Islet precursor cell (in vitro differentiated cells): ENCODE results near the gene TESMIN.

Experiments
- DNase-seq: peaks from one replicate; pipeline ENCODE4 v3.0.0-alpha.2; 2018

Gene TESMIN

DNA sequence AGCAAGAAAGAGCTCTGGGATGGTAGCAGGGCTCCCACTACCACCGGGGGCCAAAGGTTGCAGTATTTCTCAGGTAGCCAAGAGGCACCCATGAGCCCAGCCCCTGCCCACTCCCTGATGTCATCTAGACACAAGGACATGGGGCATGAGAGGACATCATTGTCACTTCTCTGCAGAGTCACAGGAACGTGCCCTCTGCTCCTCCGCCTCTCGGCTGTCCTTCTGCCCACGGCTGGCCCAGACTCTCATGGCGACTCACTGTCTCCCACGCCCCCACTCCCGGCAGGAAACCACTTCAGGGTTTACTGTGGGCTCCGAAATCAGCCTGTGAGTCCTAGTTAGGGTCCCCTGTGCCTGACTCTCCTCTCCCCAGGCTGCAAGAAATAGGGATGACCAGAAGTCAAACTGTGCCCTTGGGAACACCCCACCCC is 68.8 kb downstream of the TESMIN start:
- peak; percentile 66 for DNase-seq

GRCh38 chr11:68680541-68681231 is 70.6 kb downstream of the TESMIN start:
- peak; percentile 65 for DNase-seq

- DNase-seq: peak; percentile 38
These were observed 73.3 kb downstream of the TESMIN start for GRCh38 chr11:68678031-68678441.

DNA sequence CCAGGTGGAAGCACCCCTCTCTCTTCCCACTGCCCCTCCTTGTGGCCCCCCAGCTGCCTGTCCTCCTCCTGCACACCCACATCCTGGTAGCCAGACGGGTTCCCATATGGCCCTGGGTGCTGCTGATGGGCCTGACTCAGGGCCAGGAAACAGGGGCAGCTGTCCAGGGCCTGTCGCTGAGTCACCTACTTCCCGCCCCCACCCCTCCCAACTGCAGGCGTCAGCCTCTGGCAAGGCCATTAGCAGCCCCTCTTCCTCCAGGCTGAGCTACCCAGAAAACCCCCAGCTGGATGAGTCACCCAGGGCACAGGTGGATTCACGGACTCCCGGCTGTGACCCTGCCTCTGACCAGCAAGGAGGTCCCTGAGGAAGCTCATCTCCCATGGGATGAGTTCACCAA is 73.9 kb downstream of the TESMIN start:
- DNase-seq: peak; percentile 98

DNA sequence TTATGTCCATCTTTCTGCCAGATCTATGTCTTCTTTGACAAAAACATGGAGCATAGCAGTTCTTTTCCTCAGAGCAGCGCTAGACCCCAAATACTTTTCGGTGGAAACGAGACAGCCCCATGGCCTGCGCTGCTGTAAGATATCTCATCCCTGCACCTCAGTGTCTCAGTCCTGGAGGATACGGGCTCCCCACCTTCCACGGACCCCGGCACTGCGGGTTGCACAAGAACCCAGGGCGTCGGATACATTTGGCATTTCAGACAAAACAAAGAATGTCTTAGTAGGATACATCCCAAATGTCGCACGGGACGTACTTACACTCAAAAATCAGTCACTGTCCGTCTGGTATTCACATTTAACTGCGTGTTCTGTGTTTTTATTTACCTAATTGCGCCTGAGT is 76.9 kb downstream of the TESMIN start:
- no peak for DNase-seq

- peak; percentile 32 for DNase-seq
These were observed 77.3 kb downstream of the TESMIN start for GRCh38 chr11:68673991-68674390.

GRCh38 chr11:68673306-68673945 is 77.9 kb downstream of the TESMIN start:
- no peak for DNase-seq

- no peak for DNase-seq
These were observed 80.9 kb downstream of the TESMIN start for GRCh38 chr11:68670208-68670992.

DNA sequence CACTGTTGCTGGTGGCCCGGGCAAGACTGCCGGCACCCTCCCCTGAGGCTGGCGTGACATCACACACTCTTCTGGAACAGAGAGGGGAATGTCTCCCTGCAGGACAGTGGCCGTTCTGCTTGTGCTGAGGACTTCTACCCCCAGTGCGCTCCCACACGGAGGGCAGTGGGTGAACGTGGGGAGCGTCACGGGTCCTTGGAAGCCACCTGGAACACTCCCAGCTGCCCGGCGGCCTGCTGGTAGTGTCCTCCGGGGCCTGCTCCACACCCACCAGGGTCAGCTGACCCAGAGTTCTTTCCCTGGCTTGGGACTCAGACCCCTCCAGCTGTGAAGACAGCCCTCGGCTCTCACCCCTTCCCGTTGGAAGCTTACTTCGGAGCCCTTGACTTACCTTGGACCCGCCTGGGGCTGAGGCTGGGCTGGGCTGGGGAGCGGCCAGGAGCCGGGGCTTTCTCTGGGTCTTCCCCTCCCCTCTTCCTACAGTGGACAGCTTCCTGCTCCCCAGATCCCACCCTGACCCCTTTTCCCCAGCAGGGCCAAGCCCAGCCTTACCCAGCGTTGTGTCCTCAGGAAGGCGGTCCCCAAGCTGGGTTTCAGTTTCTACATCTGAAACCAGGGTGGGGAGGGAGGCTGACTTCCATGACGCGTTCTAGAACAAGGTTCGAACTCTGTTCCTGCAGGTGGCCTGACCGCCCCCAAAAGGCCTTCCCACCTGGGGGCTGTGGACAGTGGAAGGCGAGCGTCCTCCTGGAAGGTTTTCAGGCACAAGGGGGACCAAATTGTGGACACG is 81.8 kb downstream of the TESMIN start:
- no peak for DNase-seq

- no peak for DNase-seq
These were observed 83.5 kb downstream of the TESMIN start for GRCh38 chr11:68667511-68668500.

DNA sequence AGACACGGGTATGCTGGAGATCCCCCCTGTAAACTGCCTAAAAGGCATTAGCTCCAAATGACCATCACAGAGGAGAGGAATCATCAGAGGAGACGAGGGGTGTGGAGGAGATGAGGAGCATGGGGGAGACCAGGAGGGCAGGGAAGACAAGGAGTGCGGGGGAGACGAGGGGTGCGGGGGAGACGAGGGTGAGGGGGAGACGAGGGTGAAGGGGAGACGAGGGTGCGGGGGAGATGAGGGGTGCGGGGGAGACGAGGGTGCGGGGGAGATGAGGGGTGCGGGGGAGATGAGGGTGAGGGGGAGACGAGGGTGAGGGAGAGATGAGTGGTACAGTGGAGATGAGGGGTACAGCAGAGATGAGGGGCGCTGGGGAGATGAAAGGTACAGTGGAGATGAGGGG is 84.5 kb downstream of the TESMIN start:
- DNase-seq: no peak

DNA sequence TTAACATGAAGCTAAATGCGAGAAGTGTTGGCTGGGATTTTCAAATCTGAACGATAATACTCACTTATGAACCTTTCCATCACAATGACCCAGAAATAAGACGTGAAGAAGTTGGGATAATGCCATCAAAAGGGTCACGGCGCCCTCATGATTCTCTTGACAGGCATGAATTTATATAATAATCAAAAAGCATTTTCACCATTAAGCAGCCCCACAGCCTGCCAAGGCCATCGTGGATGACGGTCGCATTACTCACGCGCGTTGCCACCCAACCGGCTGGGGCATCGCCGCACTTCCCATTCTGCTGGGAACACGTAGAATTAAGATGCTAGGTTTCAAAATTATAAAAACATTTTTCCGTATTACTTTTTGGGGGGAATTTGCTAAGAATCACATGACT is 85.9 kb downstream of the TESMIN start:
- DNase-seq: no peak

DNA sequence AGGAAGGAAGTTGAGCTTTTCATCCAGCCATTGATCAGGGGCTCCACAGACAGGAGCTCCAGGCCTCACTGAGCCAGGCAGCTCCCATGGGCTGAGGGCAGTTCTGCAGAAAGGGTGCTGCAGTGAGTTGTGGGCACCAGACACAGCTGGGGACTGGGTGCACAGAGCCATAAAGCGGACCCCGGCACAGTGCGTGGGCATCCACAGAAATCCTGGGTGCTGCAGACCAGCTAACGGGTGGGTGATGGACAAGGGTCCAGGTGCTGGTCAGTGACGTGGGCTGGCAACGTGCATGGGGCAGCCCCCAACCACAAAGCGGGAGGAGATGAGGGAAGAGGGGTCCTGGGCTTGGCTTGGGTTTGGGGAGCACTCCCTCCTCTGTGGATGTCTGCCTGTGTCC is 86.4 kb downstream of the TESMIN start:
- DNase-seq: no peak

DNA sequence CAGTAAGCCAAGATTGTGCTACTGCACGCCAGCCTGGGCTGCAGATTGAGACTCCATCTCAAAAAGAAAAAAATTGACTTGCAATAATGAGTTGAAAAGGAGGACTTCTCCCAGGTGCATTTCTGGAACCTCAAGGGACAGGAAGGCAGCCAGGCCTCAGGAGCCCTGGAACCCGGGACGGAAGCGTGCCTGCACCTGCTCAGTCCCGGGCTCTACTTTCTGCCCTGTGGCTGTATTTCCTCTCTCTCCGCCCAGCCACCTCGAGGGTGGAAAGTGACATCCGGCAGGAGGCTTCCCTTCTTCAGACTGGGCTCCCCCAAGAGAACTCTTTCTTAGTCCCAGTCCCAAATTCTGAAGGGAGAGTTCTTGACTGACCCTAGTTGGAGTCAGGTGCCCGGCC is 87.2 kb downstream of the TESMIN start:
- DNase-seq: no peak

- DNase-seq: no peak
These were observed 87.8 kb downstream of the TESMIN start for GRCh38 chr11:68663482-68664010.

GRCh38 chr11:68661697-68662603 is 89.4 kb downstream of the TESMIN start:
- no peak for DNase-seq

GRCh38 chr11:68661014-68661413 is 90.3 kb downstream of the TESMIN start:
- peak; percentile 29 for DNase-seq

DNA sequence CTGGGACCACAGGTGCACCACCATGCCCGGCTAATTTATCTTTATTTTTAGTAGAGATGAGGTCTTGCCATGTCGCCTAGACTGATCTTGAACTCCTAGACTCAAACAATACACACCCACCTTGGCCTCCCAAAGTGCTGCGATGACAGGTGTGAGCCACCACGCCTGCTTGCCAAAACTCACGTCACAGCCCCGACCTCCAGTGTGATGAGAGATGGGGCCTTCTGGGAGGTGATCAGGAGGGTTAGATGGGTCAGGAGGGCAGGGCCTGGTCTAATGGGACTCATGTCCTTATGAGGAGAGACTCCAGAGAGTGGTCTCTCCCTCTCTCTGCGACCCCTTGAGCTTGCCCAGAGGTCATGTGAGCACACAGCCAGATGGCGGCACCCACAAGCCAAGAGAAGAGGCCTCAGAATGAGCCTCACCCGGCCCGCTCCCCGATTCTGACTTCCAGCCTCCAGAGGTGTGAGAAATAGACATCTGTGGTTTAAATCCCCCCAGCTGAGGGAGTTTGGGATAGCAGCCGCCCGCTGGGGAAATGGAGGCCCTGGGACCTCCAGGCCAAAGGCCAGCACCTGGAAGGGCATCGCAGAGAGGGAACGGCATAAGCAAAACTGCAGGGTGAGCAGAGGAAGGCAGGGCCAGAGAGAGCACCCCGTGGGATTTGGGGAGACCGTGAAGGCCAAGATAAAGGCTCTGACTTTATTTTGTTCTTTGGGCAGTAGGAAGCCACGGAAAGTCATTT is 91.1 kb downstream of the TESMIN start:
- peak; percentile 44 for DNase-seq

GRCh38 chr11:68659158-68659921 is 92.0 kb downstream of the TESMIN start:
- DNase-seq: peak; percentile 44
